Natural killer cell (primary cell): Measurements from ENCODE around the gene FRZB. TPM values are rescaled to one million over a fixed set of nuclear protein-coding genes. Genes with fewer than 3 reads are reported as not detected.

Source experiments
- ATAC-seq, 3 donors: fragments of 150-1000 bp in 2 of 3; fragments of 200-7000 bp in 1 of 3; cut with Tn5 transposase; 1 replicate in 1 of 3; 2 replicates in 2 of 3; pipeline ENCODE4 v1.10.0; 2021; ENCODE audit warnings: mild to moderate bottlenecking in 2 of 3, moderate library complexity in 2 of 3
- DNase-seq, 2 donors: peaks; one replicate each; pipeline versions ENCODE4 v3.0.0 to v3.0.0-alpha.2; 2013 to 2021; ENCODE audit warnings: mixed read lengths in 1 of 2
- H3K27ac ChIP-seq: one replicate; pipeline ENCODE4 v1.5.1; 2013; ENCODE audit warnings: mild to moderate bottlenecking, low read length
- H3K27me3 ChIP-seq: one replicate; pipeline ENCODE4 v1.6.1; 2013; ENCODE audit warnings: low read length; ENCODE audit not compliant: control insufficient read depth, insufficient read depth
- H3K36me3 ChIP-seq: one replicate; pipeline ENCODE4 v1.6.1; 2013; ENCODE audit warnings: low read length; ENCODE audit not compliant: control insufficient read depth, insufficient read depth
- H3K4me1 ChIP-seq: one replicate; pipeline ENCODE4 v1.6.1; 2013; ENCODE audit warnings: low read length; ENCODE audit not compliant: control insufficient read depth, insufficient read depth
- H3K4me3 ChIP-seq: one replicate; pipeline ENCODE4 v1.5.1; 2013; ENCODE audit warnings: low read length
- H3K9me3 ChIP-seq: one replicate; pipeline ENCODE4 v1.6.1; 2013; ENCODE audit warnings: low read length; ENCODE audit not compliant: control insufficient read depth, insufficient read depth
- H3K27ac Mint-ChIP-seq, 2 donors: one replicate each; pipeline ENCODE4 v1.8.0; 2022; ENCODE audit warnings: mild to moderate bottlenecking in 2 of 2, mixed read lengths in 2 of 2, moderate library complexity in 1 of 2
- H3K27me3 Mint-ChIP-seq, 2 donors: one replicate each; pipeline ENCODE4 v1.8.0; 2022; ENCODE audit warnings: low read depth in 2 of 2, mixed read lengths in 2 of 2
- H3K36me3 Mint-ChIP-seq: one replicate; pipeline ENCODE4 v1.8.0; 2022; ENCODE audit warnings: mixed read lengths
- H3K4me1 Mint-ChIP-seq, 2 donors: one replicate each; pipeline ENCODE4 v1.8.0; 2022; ENCODE audit warnings: mixed read lengths in 2 of 2
- H3K4me3 Mint-ChIP-seq: one replicate; pipeline ENCODE4 v1.8.0; 2022; ENCODE audit warnings: mild to moderate bottlenecking, moderate library complexity, mixed read lengths
- H3K9me3 Mint-ChIP-seq, 2 donors: one replicate each; pipeline ENCODE4 v1.8.0; 2022; ENCODE audit warnings: mixed read lengths in 2 of 2
- WGBS: methylation state at CpG from one replicate; pipeline ENCODE4 v1.1.7; 2013; ENCODE audit warnings: missing lambda C conversion rate; ENCODE audit not compliant: insufficient coverage; 5-methylcytosine and 5-hydroxymethylcytosine counted together
- intact Hi-C: fragments of 100-400 bp; cut with micrococcal nuclease; formaldehyde crosslinking; loops from one replicate; pipeline ENCODE4 v1.14.2; 2022
- total RNA-seq, 4 donors: library from RNA; stranded (reverse); fragments of 120-200 nt in 1 of 4; gene quantifications; one replicate each; pipeline versions ENCODE4 v1.2.3 to v1.2.4, GENCODE V29; 2013 to 2022
- TF ChIP-seq, protein P1 (sequence below): fragments of 200-600 bp; IDR thresholded peaks from one replicate; pipeline ENCODE4 v1.8.0; 2022; ENCODE audit warnings: antibody characterized with exemption

The FRZB gene
- total RNA-seq, 3 donors from 2014 or later (not counting 1 experiment from before 2014, with no cell fraction given), result not detected

DNA sequence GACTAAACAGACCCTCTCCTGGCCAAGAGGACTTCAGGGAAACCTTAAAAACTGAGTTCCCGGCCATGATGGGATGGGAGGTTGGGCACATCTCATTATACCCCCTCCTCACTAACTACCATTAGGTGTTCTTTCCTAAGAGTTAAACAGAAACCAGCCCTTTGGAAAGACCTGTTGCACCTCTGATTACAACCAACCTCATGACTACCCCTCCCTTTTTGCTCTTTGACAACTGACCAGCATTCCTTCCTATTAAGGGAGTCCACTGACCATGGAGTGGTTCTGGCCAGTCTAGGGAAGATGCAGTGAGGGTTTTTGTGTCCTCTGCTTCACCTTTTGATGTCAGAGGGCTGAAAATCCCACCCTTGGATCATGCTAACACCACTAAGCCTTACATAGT lies 44.5 kb upstream of the FRZB start:
- no peaks in the 10 kb centered on the region for H3K4me1 Mint-ChIP-seq
- H3K4me3 Mint-ChIP-seq, result no peak overlapping the region

DNA sequence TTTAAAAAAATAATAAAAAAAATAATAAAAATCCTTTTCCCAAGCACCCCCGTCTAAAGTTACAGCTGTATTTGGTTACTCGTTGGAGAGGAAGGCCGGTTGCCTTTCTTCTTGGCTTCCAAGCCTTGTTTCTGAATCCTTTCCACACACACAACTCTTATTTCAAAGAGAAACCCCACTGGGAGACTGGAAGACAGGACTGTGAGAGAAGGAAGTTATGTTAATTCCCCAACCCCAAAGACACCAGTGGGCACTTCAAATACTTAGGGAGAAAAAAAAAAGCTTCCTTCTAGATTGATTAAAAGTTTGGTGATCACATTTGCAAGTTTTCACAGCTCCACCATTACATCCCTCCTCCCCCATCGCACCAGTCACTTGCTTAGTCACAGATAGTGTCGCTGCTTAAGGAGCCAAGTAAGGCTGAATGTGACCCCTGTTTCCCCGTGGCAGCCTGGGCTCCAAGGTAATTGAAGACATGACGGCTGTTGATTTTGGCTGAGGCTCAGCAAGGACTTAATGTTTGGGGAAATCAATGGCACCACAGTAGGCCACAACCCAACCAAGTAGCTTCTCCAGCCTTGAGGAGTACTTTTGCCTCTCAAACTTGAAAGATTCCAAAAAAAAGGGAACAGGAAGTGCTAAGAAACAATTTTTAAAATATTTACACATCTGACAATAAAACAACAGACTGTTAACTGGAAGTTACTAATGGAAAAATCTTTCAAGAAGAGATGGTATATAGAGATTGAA lies 40.8 kb upstream of the FRZB start:
- Histone ChIP-seq H3K36me3 (no peaks in the 10 kb centered on the region), H3K27ac (no peak overlapping the region), H3K9me3 (no peaks in the 10 kb centered on the region), H3K27me3 (no peaks in the 10 kb centered on the region), H3K4me1 (no peaks in the 10 kb centered on the region), H3K4me3 (no peak overlapping the region)
- TF ChIP-seq, protein P1, sequence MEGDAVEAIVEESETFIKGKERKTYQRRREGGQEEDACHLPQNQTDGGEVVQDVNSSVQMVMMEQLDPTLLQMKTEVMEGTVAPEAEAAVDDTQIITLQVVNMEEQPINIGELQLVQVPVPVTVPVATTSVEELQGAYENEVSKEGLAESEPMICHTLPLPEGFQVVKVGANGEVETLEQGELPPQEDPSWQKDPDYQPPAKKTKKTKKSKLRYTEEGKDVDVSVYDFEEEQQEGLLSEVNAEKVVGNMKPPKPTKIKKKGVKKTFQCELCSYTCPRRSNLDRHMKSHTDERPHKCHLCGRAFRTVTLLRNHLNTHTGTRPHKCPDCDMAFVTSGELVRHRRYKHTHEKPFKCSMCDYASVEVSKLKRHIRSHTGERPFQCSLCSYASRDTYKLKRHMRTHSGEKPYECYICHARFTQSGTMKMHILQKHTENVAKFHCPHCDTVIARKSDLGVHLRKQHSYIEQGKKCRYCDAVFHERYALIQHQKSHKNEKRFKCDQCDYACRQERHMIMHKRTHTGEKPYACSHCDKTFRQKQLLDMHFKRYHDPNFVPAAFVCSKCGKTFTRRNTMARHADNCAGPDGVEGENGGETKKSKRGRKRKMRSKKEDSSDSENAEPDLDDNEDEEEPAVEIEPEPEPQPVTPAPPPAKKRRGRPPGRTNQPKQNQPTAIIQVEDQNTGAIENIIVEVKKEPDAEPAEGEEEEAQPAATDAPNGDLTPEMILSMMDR, result no peak
- Mint-ChIP-seq H3K36me3 (no peaks in the 10 kb centered on the region), H3K9me3 (no peaks in the 10 kb centered on the region), H3K4me3 (no peak overlapping the region), H3K27ac (no peak overlapping the region), H3K27me3 (no peaks in the 10 kb centered on the region), H3K4me1 (no peaks in the 10 kb centered on the region)
- ATAC-seq, result no peak
- no peak for DNase-seq
- intact Hi-C loops, result no loop called here
- 96% methylated on average over 7 of the region's 7 CpGs for WGBS

More for the DNA sequence above, 44.5 kb upstream of the FRZB start:
- no peak overlapping the region for H3K27ac Mint-ChIP-seq
- H3K36me3 Mint-ChIP-seq, result no peaks in the 10 kb centered on the region
- no peaks in the 10 kb centered on the region for H3K9me3 Mint-ChIP-seq
- WGBS, result 100% methylated on average over 1 of the region's 1 CpG
- no peak for ATAC-seq
- Histone ChIP-seq H3K27ac (no peak overlapping the region), H3K4me1 (no peaks in the 10 kb centered on the region), H3K9me3 (no peaks in the 10 kb centered on the region), H3K4me3 (no peak overlapping the region), H3K36me3 (no peaks in the 10 kb centered on the region), H3K27me3 (no peaks in the 10 kb centered on the region)
- intact Hi-C loops, result no loop called here
- TF ChIP-seq, protein P1, result no peak
- DNase-seq, result no peak
- H3K27me3 Mint-ChIP-seq, result no peaks in the 10 kb centered on the region

DNA sequence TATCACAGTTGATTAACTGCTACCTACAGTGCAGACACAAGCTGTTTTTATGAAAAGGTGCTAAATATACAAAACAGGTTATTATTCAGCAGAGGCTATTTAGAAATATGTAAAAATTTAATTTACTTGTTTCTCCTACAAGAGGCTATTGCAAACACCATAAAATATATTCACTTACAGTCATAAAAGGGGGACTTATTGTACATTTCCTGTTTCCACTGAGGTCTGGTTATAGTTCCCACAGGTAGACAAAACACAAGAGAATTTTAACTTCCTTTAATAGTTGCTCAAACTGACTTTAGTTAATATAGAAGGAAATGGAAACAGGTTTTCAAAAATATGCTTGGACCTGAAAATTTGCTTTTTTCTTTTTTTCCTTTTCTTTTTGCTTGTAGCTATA lies 40.0 kb upstream of the FRZB start:
- no peak overlapping the region for H3K27ac Mint-ChIP-seq

More for the DNA sequence above, 40.0 kb upstream of the FRZB start:
- Histone ChIP-seq H3K27me3 (no peaks in the 10 kb centered on the region), H3K36me3 (no peaks in the 10 kb centered on the region), H3K4me3 (no peak overlapping the region), H3K27ac (no peak overlapping the region), H3K4me1 (no peaks in the 10 kb centered on the region), H3K9me3 (no peaks in the 10 kb centered on the region)
- TF ChIP-seq, protein P1, result no peak
- intact Hi-C loops, result no loop called here
- Mint-ChIP-seq H3K27me3 (no peaks in the 10 kb centered on the region), H3K36me3 (no peaks in the 10 kb centered on the region), H3K9me3 (no peaks in the 10 kb centered on the region), H3K4me3 (no peak overlapping the region), H3K4me1 (no peaks in the 10 kb centered on the region)
- DNase-seq (no peak), ATAC-seq (no peak)
